ENCODE results near the gene EFCAB11. TPM values are rescaled to one million over a fixed set of nuclear protein-coding genes. Genes with fewer than 3 reads are reported as not detected.

The EFCAB11 gene
- total RNA-seq, 1 experiment from 2014 or later = 18.1 TPM

DNA sequence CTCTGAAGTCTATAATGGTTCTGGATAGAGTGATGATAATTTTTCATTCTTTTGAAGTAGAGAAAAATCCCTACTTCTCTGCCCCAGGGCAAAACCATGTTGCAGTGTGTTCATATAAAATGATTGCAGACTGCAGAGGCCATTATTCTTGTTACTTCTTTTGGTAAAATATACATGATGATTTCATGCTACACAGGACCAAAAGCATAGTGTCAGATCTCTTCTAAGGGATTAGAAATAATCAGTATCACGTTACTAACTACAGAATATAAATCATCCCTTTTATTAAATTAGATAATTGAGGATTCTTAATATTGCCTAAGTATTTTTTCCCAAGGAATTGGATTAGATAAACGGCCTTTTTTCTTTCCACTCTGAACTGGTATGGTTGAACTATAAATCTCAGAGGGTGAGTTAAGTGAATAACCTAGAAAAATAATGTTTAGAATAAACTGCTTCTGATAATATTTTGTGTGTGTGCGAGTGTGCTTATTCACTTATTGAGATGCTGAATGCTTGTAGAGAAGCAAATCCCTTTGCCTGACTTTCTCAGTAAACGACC, 156.2 kb downstream of the EFCAB11 start:
- DNase-seq (ENCODE audit: low read depth, low spot score) (no peak), ATAC-seq (no peak)
- no peaks in the 10 kb centered on the region for H3K4me1 ChIP-seq (ENCODE audit: control insufficient read depth in 1 of 2, insufficient read depth in 2 of 2, low read length in 2 of 2)
- no peaks in the 10 kb centered on the region for H3K9me2 ChIP-seq (ENCODE audit: insufficient read depth)
- no peak overlapping the region for H3K9ac ChIP-seq (ENCODE audit: low read length)
- no peak overlapping the region for H3K27ac ChIP-seq (ENCODE audit: low read depth, low read length)
- no peaks in the 10 kb centered on the region for H3K9me3 ChIP-seq (ENCODE audit: control insufficient read depth in 1 of 2, insufficient read depth in 1 of 2, low read depth in 1 of 2, low read length in 2 of 2)
- H3K79me2 ChIP-seq (ENCODE audit: insufficient read depth, low read length) = no peaks in the 10 kb centered on the region
- BruUV-seq (replicated peaks) = no TSS peak
- H4K20me1 ChIP-seq (ENCODE audit: insufficient read depth) = no peaks in the 10 kb centered on the region
- ChIA-PET POLR2A (no interaction called here), CTCF (no interaction called here), RAD21 (ENCODE audit: low non-redundant PET in 1 of 2, low total read pairs in 2 of 2, uncharacterized antibody in 2 of 2, unreplicated experiment in 2 of 2) (no interaction called here)
- intact Hi-C loops (cut with micrococcal nuclease) = no loop called here
- H2AFZ ChIP-seq (ENCODE audit: low read depth, low read length, poor library complexity, severe bottlenecking) = no peak overlapping the region
- no peak overlapping the region for H3K4me2 ChIP-seq (ENCODE audit: low read length)
- H3K36me3 ChIP-seq (ENCODE audit: control insufficient read depth in 1 of 2, insufficient read depth in 2 of 2, low read length in 2 of 2) = no peaks in the 10 kb centered on the region
- no peaks in the 10 kb centered on the region for H3K27me3 ChIP-seq (ENCODE audit: insufficient read depth, low read length)
- TF ChIP-seq EZH2 (IDR thresholded peaks at IDR 0.05) (no peak), ZFX (IDR thresholded peaks at IDR 0.05) (no peak), JUND (IDR thresholded peaks at IDR 0.05) (no peak), RAD21 (IDR thresholded peaks at IDR 0.05; ENCODE audit: low read depth) (no peak), POLR2AphosphoS5 (IDR thresholded peaks at IDR 0.05; ENCODE audit: low read depth, low read length) (no peak), POLR2A (IDR thresholded peaks at IDR 0.05; ENCODE audit: borderline replicate concordance, extremely low read depth, insufficient read depth, insufficient read length) (no peak), SRF (IDR thresholded peaks at IDR 0.05; ENCODE audit: low read depth) (no peak), EGR1 (IDR thresholded peaks at IDR 0.05; ENCODE audit: low read depth) (no peak), CEBPB (IDR thresholded peaks at IDR 0.05; ENCODE audit: low read depth) (no peak), ZNF274 (IDR thresholded peaks at IDR 0.05; ENCODE audit: low read depth, low read length) (no peak), TCF7L2 (IDR thresholded peaks at IDR 0.05; ENCODE audit: borderline replicate concordance, extremely low read depth, insufficient read depth, insufficient read length) (no peak), CBX3 (IDR thresholded peaks at IDR 0.05; ENCODE audit: low read depth) (no peak), SIN3A (IDR thresholded peaks at IDR 0.05; ENCODE audit: low read depth) (no peak)
- TF ChIP-seq, protein P1, sequence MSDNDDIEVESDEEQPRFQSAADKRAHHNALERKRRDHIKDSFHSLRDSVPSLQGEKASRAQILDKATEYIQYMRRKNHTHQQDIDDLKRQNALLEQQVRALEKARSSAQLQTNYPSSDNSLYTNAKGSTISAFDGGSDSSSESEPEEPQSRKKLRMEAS (IDR thresholded peaks at IDR 0.05) = no peak
- TF ChIP-seq, protein P2, sequence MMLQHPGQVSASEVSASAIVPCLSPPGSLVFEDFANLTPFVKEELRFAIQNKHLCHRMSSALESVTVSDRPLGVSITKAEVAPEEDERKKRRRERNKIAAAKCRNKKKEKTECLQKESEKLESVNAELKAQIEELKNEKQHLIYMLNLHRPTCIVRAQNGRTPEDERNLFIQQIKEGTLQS (IDR thresholded peaks at IDR 0.05) = no peak
- no peak overlapping the region for H3K4me3 ChIP-seq (replicated peaks in 1 of 2; ENCODE audit: low read depth in 1 of 2, low read length in 2 of 2)
